RWPE2 (cell line): ENCODE results near the gene E2F1.

ENCODE experiments used
- ATAC-seq: fragments of 200-7000 bp; cut with Tn5 transposase; 3 replicates; pipeline ENCODE4 v1.9.1; 2021; ENCODE audit warnings: low read depth
- DNase-seq: peaks from one replicate; pipeline ENCODE4 v3.0.0-alpha.2; 2020; ENCODE audit warnings: low spot score
- H3K27ac ChIP-seq: fragments of 450-650 bp; 2 replicates; pipeline ENCODE4 v1.5.1; 2017; ENCODE audit warnings: mild to moderate bottlenecking; ENCODE audit not compliant: poor library complexity, severe bottlenecking
- H3K27me3 ChIP-seq: fragments of 250-450 bp; sonication (Bioruptor Pico); 2 replicates; pipeline ENCODE4 v1.5.1; 2021; ENCODE audit warnings: mild to moderate bottlenecking, moderate library complexity; ENCODE audit not compliant: insufficient read depth, poor library complexity, severe bottlenecking
- H3K36me3 ChIP-seq: fragments of 250-450 bp; sonication (Bioruptor Pico); 2 replicates; pipeline ENCODE4 v1.5.1; 2020; ENCODE audit warnings: low read depth, mild to moderate bottlenecking, moderate library complexity
- H3K4me1 ChIP-seq: fragments of 250-450 bp; sonication (Bioruptor Pico); 2 replicates; pipeline ENCODE4 v1.5.1; 2021; ENCODE audit warnings: mild to moderate bottlenecking, moderate library complexity; ENCODE audit not compliant: insufficient read depth, poor library complexity, severe bottlenecking
- H3K4me3 ChIP-seq: fragments of 250-450 bp; sonication (Bioruptor Pico); 2 replicates; pipeline ENCODE4 v1.5.1; 2021; ENCODE audit warnings: mild to moderate bottlenecking, moderate library complexity; ENCODE audit not compliant: severe bottlenecking
- H3K9me3 ChIP-seq: fragments of 250-450 bp; sonication (Bioruptor Pico); 2 replicates; pipeline ENCODE4 v1.5.1; 2021; ENCODE audit warnings: mild to moderate bottlenecking, moderate library complexity; ENCODE audit not compliant: severe bottlenecking
- TF ChIP-seq, protein P1 (sequence below): fragments of 450-650 bp; IDR thresholded peaks from one replicate; pipeline ENCODE4 v1.5.1; 2017; ENCODE audit warnings: mild to moderate bottlenecking, moderate library complexity; ENCODE audit not compliant: poor library complexity, severe bottlenecking

E2F1 gene

DNA sequence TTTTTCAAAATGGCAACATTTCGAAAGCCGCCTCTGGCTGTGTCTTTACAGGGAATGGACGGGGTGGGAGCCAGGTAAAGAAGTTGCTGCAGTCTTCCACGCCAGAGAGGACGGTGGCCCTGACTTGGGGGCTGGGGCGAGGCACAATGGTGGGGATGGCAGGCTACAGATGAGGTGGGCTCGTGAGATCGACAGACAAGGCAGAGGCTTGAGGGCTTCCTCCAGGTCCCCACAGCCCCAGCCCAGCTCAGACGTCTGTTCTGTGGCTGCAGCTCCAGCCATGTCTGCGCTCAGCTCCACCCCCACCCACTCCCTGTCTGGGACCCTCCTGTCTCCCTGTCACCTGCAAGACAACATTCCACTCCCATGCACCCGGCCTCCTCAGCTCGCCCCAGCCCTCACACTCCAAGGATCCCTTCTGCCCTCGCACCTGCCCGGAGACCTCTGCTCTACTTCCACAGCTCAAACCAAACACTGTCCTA is 31.5 kb downstream of the E2F1 start:
- H3K27ac ChIP-seq: no peak overlapping the region
- H3K9me3 ChIP-seq: no peaks in the 10 kb centered on the region
- TF ChIP-seq, protein P1, sequence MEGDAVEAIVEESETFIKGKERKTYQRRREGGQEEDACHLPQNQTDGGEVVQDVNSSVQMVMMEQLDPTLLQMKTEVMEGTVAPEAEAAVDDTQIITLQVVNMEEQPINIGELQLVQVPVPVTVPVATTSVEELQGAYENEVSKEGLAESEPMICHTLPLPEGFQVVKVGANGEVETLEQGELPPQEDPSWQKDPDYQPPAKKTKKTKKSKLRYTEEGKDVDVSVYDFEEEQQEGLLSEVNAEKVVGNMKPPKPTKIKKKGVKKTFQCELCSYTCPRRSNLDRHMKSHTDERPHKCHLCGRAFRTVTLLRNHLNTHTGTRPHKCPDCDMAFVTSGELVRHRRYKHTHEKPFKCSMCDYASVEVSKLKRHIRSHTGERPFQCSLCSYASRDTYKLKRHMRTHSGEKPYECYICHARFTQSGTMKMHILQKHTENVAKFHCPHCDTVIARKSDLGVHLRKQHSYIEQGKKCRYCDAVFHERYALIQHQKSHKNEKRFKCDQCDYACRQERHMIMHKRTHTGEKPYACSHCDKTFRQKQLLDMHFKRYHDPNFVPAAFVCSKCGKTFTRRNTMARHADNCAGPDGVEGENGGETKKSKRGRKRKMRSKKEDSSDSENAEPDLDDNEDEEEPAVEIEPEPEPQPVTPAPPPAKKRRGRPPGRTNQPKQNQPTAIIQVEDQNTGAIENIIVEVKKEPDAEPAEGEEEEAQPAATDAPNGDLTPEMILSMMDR: no peak
- H3K36me3 ChIP-seq: no peaks in the 10 kb centered on the region
- H3K4me3 ChIP-seq: no peak overlapping the region
- ATAC-seq (no peak), DNase-seq (no peak)
- no peaks in the 10 kb centered on the region for H3K4me1 ChIP-seq
- no peaks in the 10 kb centered on the region for H3K27me3 ChIP-seq

DNA sequence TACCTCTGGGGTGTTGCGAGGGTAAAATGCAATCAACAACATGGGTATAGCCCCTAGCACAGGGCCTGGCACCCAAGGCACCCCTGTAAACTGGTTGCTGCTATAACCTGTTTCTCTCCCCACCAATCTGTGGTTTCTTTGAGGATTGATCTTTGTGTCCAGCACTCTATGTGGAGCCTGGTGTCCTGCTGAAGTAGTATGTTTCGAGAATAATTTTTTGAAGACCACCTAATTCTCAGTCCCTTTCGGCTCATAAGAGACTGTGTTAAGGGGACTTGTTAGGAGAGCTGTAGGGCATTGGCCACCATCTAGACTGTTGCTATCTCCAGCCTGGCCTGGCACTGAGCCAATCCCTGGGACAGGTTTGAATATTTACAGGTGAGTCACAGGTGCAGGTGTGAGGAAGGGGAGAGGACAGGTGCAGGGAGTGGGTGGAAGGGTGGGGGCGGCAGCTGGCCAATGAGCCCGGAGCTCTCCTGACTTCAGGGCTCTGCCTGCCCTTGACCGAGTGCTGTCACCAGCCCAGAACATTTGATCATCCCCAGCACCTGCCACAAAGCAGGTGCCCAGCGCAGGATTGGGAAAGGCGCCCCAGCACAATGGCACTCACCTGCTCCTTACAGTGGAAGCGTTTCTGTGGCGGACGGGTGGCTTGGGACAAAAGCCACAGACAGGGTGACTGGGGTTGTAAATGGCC is 32.1 kb downstream of the E2F1 start:
- H3K27me3 ChIP-seq: no peaks in the 10 kb centered on the region
- TF ChIP-seq, protein P1: no peak
- H3K4me1 ChIP-seq: no peaks in the 10 kb centered on the region
- no peak overlapping the region for H3K4me3 ChIP-seq
- ATAC-seq (peak; percentile 33), DNase-seq (peak; percentile 92)
- H3K36me3 ChIP-seq: no peaks in the 10 kb centered on the region
- no peak overlapping the region for H3K27ac ChIP-seq
- H3K9me3 ChIP-seq: no peaks in the 10 kb centered on the region

DNA sequence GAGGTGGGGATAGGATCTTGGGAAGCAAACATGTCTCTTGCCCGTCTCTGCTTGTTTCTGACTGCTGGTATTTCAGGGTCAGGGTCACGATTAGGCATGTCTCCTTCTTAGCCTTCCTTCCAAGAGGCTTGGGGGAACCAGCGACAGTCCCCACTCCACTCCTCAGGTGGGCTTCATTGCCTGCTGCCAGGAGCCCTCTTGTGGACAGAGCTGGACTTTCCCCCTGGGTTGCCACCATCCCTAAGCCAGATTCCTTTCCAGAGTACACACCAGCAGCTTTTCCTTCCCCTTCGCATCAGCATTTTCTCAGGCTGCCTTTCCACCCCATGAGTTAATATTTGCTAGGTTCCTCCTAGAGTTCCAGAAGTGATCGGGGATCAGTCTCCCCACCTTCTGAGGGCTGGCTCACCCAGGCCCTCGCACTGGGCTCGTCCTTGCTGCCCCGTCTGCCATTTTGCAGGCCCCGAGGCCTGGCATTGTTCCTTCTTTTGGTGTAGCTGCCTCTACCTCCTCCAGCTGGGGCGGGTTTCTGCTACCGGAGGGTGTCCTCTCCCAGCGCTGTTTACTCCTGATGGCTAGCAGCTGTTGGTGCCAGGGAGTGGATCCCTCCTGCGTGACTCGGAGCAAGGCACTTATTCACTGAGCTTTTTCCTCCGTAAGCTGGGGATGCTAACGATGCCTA is 32.8 kb downstream of the E2F1 start:
- ATAC-seq (peak; percentile 66), DNase-seq (peak; percentile 84)
- TF ChIP-seq, protein P1: peak; percentile 98
- H3K4me1 ChIP-seq: no peaks in the 10 kb centered on the region
- H3K27me3 ChIP-seq: no peaks in the 10 kb centered on the region
- H3K36me3 ChIP-seq: no peaks in the 10 kb centered on the region
- no peaks in the 10 kb centered on the region for H3K9me3 ChIP-seq
- no peak overlapping the region for H3K27ac ChIP-seq
- no peak overlapping the region for H3K4me3 ChIP-seq

DNA sequence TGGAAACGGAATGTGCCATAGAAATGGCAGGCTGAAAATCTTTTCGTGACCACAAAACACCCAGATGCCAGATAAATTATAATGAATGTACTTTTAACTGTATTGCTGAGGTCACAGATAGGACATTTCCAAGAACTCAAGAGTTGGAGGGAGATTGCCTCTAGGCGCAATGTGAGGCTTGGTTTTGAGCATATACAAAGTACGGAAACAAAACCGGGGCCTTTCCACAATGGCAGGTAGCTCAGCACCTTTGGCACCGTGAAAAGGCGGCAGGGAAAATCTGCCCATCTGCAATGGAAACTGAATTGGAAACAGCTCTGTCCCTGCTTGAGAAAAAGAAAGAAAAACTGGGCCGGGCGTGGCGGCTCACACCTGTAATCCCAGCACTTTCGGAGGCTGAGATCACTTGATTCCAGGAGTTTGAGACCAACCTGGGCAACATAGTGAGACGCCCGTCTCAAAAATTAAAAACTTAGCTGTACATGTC is 34.6 kb downstream of the E2F1 start:
- no peaks in the 10 kb centered on the region for H3K9me3 ChIP-seq
- no peak overlapping the region for H3K27ac ChIP-seq

More for the DNA sequence above, 34.6 kb downstream of the E2F1 start:
- ATAC-seq: no peak
- no peaks in the 10 kb centered on the region for H3K36me3 ChIP-seq
- TF ChIP-seq, protein P1: no peak
- H3K27me3 ChIP-seq: no peaks in the 10 kb centered on the region
- H3K4me3 ChIP-seq: no peak overlapping the region
- no peak for DNase-seq
- H3K4me1 ChIP-seq: no peaks in the 10 kb centered on the region
